ENCODE measurements around the gene HS6ST3.

The HS6ST3 gene

GRCh38 chr13:96199315-96199714 is 109.4 kb downstream of the HS6ST3 start:
- DNase-seq (ENCODE audit: low read depth in 2 of 2) = no peak

GRCh38 chr13:96200810-96201209 is 110.9 kb downstream of the HS6ST3 start:
- DNase-seq (ENCODE audit: low read depth in 2 of 2) = no peak

GRCh38 chr13:96202315-96202714 is 112.4 kb downstream of the HS6ST3 start:
- DNase-seq (ENCODE audit: low read depth in 2 of 2) = no peak

- no peak for DNase-seq (ENCODE audit: low read depth in 2 of 2)
Observed at GRCh38 chr13:96203471-96203870, 113.6 kb downstream of the HS6ST3 start.

- no peak for DNase-seq (ENCODE audit: low read depth in 2 of 2)
Observed at GRCh38 chr13:96214824-96215445, 125.0 kb downstream of the HS6ST3 start.

GRCh38 chr13:96216543-96216942 is 126.6 kb downstream of the HS6ST3 start:
- DNase-seq (ENCODE audit: low read depth in 2 of 2) = no peak

GRCh38 chr13:96218475-96218874 is 128.6 kb downstream of the HS6ST3 start:
- no peak for DNase-seq (ENCODE audit: low read depth in 2 of 2)

GRCh38 chr13:96221471-96221870 is 131.6 kb downstream of the HS6ST3 start:
- no peak for DNase-seq (ENCODE audit: low read depth in 2 of 2)

- no peak for DNase-seq (ENCODE audit: low read depth in 2 of 2)
Observed at GRCh38 chr13:96223231-96223630, 133.3 kb downstream of the HS6ST3 start.

- DNase-seq (ENCODE audit: low read depth in 2 of 2) = no peak
Observed at GRCh38 chr13:96229356-96229755, 139.4 kb downstream of the HS6ST3 start.

- no peak for DNase-seq (ENCODE audit: low read depth in 2 of 2)
Observed at GRCh38 chr13:96238241-96238640, 148.3 kb downstream of the HS6ST3 start.

GRCh38 chr13:96238861-96239260 is 149.0 kb downstream of the HS6ST3 start:
- no peak for DNase-seq (ENCODE audit: low read depth in 2 of 2)

- no peak for DNase-seq (ENCODE audit: low read depth in 2 of 2)
Observed at GRCh38 chr13:96243376-96243775, 153.5 kb downstream of the HS6ST3 start.

GRCh38 chr13:96248103-96248502 is 158.2 kb downstream of the HS6ST3 start:
- DNase-seq (ENCODE audit: low read depth in 2 of 2) = no peak

GRCh38 chr13:96248996-96249395 is 159.1 kb downstream of the HS6ST3 start:
- DNase-seq (ENCODE audit: low read depth in 2 of 2) = no peak

- DNase-seq (ENCODE audit: low read depth in 2 of 2) = no peak
Observed at GRCh38 chr13:96252903-96253302, 163.0 kb downstream of the HS6ST3 start.

GRCh38 chr13:96273196-96273595 is 183.3 kb downstream of the HS6ST3 start:
- no peak for DNase-seq (ENCODE audit: low read depth in 2 of 2)

GRCh38 chr13:96274046-96274445 is 184.1 kb downstream of the HS6ST3 start:
- no peak for DNase-seq (ENCODE audit: low read depth in 2 of 2)

- no peak for DNase-seq (ENCODE audit: low read depth in 2 of 2)
Observed at GRCh38 chr13:96279904-96280303, 190.0 kb downstream of the HS6ST3 start.

- DNase-seq (ENCODE audit: low read depth in 2 of 2) = no peak
Observed at GRCh38 chr13:96284971-96285370, 195.1 kb downstream of the HS6ST3 start.

GRCh38 chr13:96285729-96286128 is 195.8 kb downstream of the HS6ST3 start:
- no peak for DNase-seq (ENCODE audit: low read depth in 2 of 2)

- no peak for DNase-seq (ENCODE audit: low read depth in 2 of 2)
Observed at GRCh38 chr13:96294930-96295881, 205.3 kb downstream of the HS6ST3 start.

- no peak for DNase-seq (ENCODE audit: low read depth in 2 of 2)
Observed at GRCh38 chr13:96297360-96297759, 207.5 kb downstream of the HS6ST3 start.

Measured in stimulated activated CD4-positive, alpha-beta T cell treated with anti-CD3 and anti-CD28 coated beads, Interleukin-1b, Interleukin-23, amount 100 ng/mL, for 1 hour (primary cell).